ENCODE results near the gene STARD13.

The STARD13 gene

GRCh38 chr13:33224191-33224590 is 61.4 kb downstream of the STARD13 start:
- DNase-seq (ENCODE audit: low spot score): no peak

- no peak for DNase-seq (ENCODE audit: low spot score)
These were observed 65.6 kb downstream of the STARD13 start for GRCh38 chr13:33219926-33220325.

GRCh38 chr13:33218426-33218825 is 67.1 kb downstream of the STARD13 start:
- DNase-seq (ENCODE audit: low spot score): no peak

GRCh38 chr13:33218020-33218419 is 67.5 kb downstream of the STARD13 start:
- no peak for DNase-seq (ENCODE audit: low spot score)

GRCh38 chr13:33217256-33217655 is 68.3 kb downstream of the STARD13 start:
- DNase-seq (ENCODE audit: low spot score): no peak

- DNase-seq (ENCODE audit: low spot score): peak; percentile 82
These were observed 71.8 kb downstream of the STARD13 start for GRCh38 chr13:33213797-33214196.

GRCh38 chr13:33213024-33213768 is 72.4 kb downstream of the STARD13 start:
- DNase-seq (ENCODE audit: low spot score): peak; percentile 35

- no peak for DNase-seq (ENCODE audit: low spot score)
These were observed 73.2 kb downstream of the STARD13 start for GRCh38 chr13:33212396-33212795.

- DNase-seq (ENCODE audit: low spot score): no peak
These were observed 75.5 kb downstream of the STARD13 start for GRCh38 chr13:33210090-33210489.

GRCh38 chr13:33208290-33209220 is 77.0 kb downstream of the STARD13 start:
- DNase-seq (ENCODE audit: low spot score): no peak

GRCh38 chr13:33207615-33207961 is 78.0 kb downstream of the STARD13 start:
- DNase-seq (ENCODE audit: low spot score): peak; percentile 56

GRCh38 chr13:33206945-33207614 is 78.5 kb downstream of the STARD13 start:
- no peak for DNase-seq (ENCODE audit: low spot score)

- DNase-seq (ENCODE audit: low spot score): no peak
These were observed 79.1 kb downstream of the STARD13 start for GRCh38 chr13:33206425-33206824.

- DNase-seq (ENCODE audit: low spot score): no peak
These were observed 79.7 kb downstream of the STARD13 start for GRCh38 chr13:33205804-33206221.

- no peak for DNase-seq (ENCODE audit: low spot score)
These were observed 80.3 kb downstream of the STARD13 start for GRCh38 chr13:33205224-33205623.

- no peak for DNase-seq (ENCODE audit: low spot score)
These were observed 81.2 kb downstream of the STARD13 start for GRCh38 chr13:33204130-33204927.

GRCh38 chr13:33202644-33203169 is 82.8 kb downstream of the STARD13 start:
- DNase-seq (ENCODE audit: low spot score): no peak

- DNase-seq (ENCODE audit: low spot score): no peak
These were observed 83.9 kb downstream of the STARD13 start for GRCh38 chr13:33201659-33202058.

GRCh38 chr13:33199289-33199850 is 86.2 kb downstream of the STARD13 start:
- DNase-seq (ENCODE audit: low spot score): no peak

- no peak for DNase-seq (ENCODE audit: low spot score)
These were observed 88.0 kb downstream of the STARD13 start for GRCh38 chr13:33197541-33197971.

- DNase-seq (ENCODE audit: low spot score): no peak
These were observed 88.8 kb downstream of the STARD13 start for GRCh38 chr13:33196767-33197166.

Measured in pons (tissue), 1 donor.